Measurements from ENCODE around the gene ANKS6. TPM values are rescaled to one million over a fixed set of nuclear protein-coding genes. Genes with fewer than 3 reads are reported as not detected.

The ANKS6 gene
- total RNA-seq, 1 experiment from 2014 or later = 21.8 TPM

DNA sequence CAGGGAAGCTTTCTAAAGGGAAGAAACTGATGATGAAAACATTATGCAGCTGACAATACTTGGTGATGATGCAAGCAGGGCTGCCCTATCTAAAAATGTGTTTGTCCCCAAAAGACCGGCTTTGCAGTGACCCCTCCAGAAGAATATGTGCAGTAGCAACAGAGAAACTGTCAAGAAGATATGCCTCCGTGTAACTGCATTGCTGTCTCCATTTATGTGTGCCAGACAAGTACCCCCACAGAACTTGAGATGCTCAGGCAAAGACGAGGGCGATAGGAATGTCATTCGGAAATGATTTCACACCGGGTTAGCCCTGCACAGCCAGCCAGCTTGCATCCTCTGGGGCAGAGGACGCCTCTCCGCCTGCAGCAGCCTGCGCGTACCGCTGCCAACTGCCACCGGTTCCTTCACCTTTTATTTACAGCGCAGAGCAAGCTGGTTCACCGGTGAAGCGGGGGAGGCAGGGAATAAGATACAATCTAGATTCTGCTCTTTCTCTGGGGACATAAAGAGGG, 89.6 kb downstream of the ANKS6 start:
- intact Hi-C loops (cut with micrococcal nuclease) = loop anchor here (1.0 kb wide), 1 partner anchor 391 kb away; no protein-coding TSS in a partner anchor
- BruUV-seq (replicated peaks) = no TSS peak
- no peaks in the 10 kb centered on the region for H3K36me3 Mint-ChIP-seq (ENCODE audit: insufficient read depth, unreplicated experiment)
- ChIA-PET POLR2A (no interaction called here), CTCF (interaction anchor here (0.7 to 1.1 kb wide), 2 partner anchors 20 to 651 kb away, joined by 3 to 4 read pairs; no protein-coding TSS in a partner anchor)
- DNase-seq (ENCODE audit: unreplicated experiment) = no peak
- no peak overlapping the region for H3K4me3 Mint-ChIP-seq (ENCODE audit: unreplicated experiment)
- H3K27me3 Mint-ChIP-seq (ENCODE audit: insufficient read depth, unreplicated experiment) = peaks cover 55% of the 10 kb centered on the region
- TF ChIP-seq, protein P1, sequence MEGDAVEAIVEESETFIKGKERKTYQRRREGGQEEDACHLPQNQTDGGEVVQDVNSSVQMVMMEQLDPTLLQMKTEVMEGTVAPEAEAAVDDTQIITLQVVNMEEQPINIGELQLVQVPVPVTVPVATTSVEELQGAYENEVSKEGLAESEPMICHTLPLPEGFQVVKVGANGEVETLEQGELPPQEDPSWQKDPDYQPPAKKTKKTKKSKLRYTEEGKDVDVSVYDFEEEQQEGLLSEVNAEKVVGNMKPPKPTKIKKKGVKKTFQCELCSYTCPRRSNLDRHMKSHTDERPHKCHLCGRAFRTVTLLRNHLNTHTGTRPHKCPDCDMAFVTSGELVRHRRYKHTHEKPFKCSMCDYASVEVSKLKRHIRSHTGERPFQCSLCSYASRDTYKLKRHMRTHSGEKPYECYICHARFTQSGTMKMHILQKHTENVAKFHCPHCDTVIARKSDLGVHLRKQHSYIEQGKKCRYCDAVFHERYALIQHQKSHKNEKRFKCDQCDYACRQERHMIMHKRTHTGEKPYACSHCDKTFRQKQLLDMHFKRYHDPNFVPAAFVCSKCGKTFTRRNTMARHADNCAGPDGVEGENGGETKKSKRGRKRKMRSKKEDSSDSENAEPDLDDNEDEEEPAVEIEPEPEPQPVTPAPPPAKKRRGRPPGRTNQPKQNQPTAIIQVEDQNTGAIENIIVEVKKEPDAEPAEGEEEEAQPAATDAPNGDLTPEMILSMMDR (IDR thresholded peaks at IDR 0.05; ENCODE audit: unreplicated experiment) = no peak
- H3K9me3 Mint-ChIP-seq (ENCODE audit: unreplicated experiment) = no peaks in the 10 kb centered on the region
- H3K4me1 Mint-ChIP-seq (ENCODE audit: insufficient read depth, unreplicated experiment) = no peaks in the 10 kb centered on the region
- H3K27ac Mint-ChIP-seq (ENCODE audit: low read depth, unreplicated experiment) = no peak overlapping the region

DNA sequence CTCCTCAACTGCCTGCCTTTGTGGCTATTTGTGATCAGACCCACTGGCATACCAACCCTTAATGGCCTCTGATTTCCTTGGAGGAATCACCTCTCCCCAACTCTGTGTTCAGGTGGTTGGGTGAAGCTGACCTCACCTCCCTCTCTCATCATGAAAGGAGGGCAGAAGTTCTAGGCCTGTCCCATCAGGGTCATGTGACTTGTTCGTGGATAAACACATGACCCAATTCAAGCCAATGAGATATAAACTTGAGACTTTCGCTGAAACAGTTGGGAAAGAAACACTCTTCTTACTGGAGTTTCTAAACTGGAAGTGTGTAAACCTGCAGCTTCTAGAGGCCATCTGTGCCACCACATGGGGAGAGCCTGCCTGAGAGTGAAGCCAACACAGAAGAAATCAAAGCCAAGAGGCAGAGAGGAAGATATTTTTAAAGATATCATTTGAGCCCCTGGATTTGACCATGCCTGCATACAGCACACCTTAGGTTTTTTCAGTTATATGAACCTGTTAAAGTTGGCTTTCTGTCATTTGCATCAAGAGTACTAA, 93.4 kb downstream of the ANKS6 start:
- intact Hi-C loops (cut with micrococcal nuclease) = no loop called here
- Mint-ChIP-seq H3K4me3 (ENCODE audit: unreplicated experiment) (no peak overlapping the region), H3K9me3 (ENCODE audit: unreplicated experiment) (no peaks in the 10 kb centered on the region), H3K27ac (ENCODE audit: low read depth, unreplicated experiment) (no peak overlapping the region), H3K36me3 (ENCODE audit: insufficient read depth, unreplicated experiment) (no peaks in the 10 kb centered on the region), H3K27me3 (ENCODE audit: insufficient read depth, unreplicated experiment) (peaks cover 82% of the 10 kb centered on the region), H3K4me1 (ENCODE audit: insufficient read depth, unreplicated experiment) (no peaks in the 10 kb centered on the region)
- DNase-seq (ENCODE audit: unreplicated experiment) = no peak
- POLR2A ChIA-PET = no interaction called here
- no TSS peak for BruUV-seq (replicated peaks)
- CTCF ChIA-PET = no interaction called here
- TF ChIP-seq, protein P1 (IDR thresholded peaks at IDR 0.05; ENCODE audit: unreplicated experiment) = no peak

DNA sequence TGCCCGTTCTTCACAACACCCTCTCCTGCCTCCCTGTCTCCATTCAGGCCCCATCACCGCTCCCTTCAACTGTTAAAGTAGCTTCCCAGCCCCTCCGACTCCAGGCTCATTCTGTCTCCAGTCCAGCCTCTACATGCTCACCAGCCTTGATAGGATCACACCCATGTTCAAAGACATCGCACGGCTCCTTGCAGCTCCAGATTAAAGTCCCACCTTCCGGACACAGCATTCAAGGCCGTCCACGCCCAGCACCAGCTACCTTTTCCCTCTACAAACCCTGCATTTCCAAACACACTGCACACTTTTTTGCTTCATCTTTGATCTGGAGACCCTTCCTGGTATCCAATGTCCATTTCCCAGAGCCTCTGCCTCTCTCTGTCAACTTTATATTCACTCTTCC, 94.0 kb downstream of the ANKS6 start:
- no peaks in the 10 kb centered on the region for H3K4me1 Mint-ChIP-seq (ENCODE audit: insufficient read depth, unreplicated experiment)
- TF ChIP-seq, protein P1 (IDR thresholded peaks at IDR 0.05; ENCODE audit: unreplicated experiment) = no peak
- no peak overlapping the region for H3K27ac Mint-ChIP-seq (ENCODE audit: low read depth, unreplicated experiment)
- no peak for DNase-seq (ENCODE audit: unreplicated experiment)
- H3K27me3 Mint-ChIP-seq (ENCODE audit: insufficient read depth, unreplicated experiment) = peaks cover 88% of the 10 kb centered on the region
- POLR2A ChIA-PET = no interaction called here
- intact Hi-C loops (cut with micrococcal nuclease) = no loop called here
- no peaks in the 10 kb centered on the region for H3K36me3 Mint-ChIP-seq (ENCODE audit: insufficient read depth, unreplicated experiment)
- no peak overlapping the region for H3K4me3 Mint-ChIP-seq (ENCODE audit: unreplicated experiment)
- CTCF ChIA-PET = no interaction called here
- no TSS peak for BruUV-seq (replicated peaks)
- H3K9me3 Mint-ChIP-seq (ENCODE audit: unreplicated experiment) = no peaks in the 10 kb centered on the region

DNA sequence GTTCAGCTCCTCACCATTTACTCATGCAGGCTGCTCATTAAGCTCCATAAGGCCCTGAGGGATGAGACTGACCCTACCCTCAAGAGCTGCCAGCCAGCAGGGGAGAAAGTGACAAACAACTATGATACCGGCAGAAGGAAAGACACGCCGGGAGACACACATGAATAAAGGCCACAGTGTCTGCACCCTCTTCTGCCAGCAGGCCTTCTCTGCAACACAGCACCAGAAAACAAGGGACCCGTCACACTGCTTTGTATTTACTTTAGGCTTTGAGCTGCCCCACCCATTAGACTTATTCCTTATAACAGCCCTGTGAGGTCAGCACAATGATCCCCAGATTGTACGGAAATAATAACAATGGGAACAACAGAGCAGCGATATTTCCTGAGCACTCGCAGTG, 94.8 kb downstream of the ANKS6 start:
- H3K9me3 Mint-ChIP-seq (ENCODE audit: unreplicated experiment) = no peaks in the 10 kb centered on the region
- no peaks in the 10 kb centered on the region for H3K4me1 Mint-ChIP-seq (ENCODE audit: insufficient read depth, unreplicated experiment)
- H3K4me3 Mint-ChIP-seq (ENCODE audit: unreplicated experiment) = no peak overlapping the region
- intact Hi-C loops (cut with micrococcal nuclease) = no loop called here
- DNase-seq (ENCODE audit: unreplicated experiment) = no peak
- H3K27ac Mint-ChIP-seq (ENCODE audit: low read depth, unreplicated experiment) = no peak overlapping the region
- H3K36me3 Mint-ChIP-seq (ENCODE audit: insufficient read depth, unreplicated experiment) = no peaks in the 10 kb centered on the region
- ChIA-PET CTCF (no interaction called here), POLR2A (interaction anchor here (0.6 kb wide), 1 partner anchor 910 kb away, joined by 3 read pairs; no protein-coding TSS in a partner anchor)
- no TSS peak for BruUV-seq (replicated peaks)
- peaks cover 86% of the 10 kb centered on the region for H3K27me3 Mint-ChIP-seq (ENCODE audit: insufficient read depth, unreplicated experiment)
- TF ChIP-seq, protein P1 (IDR thresholded peaks at IDR 0.05; ENCODE audit: unreplicated experiment) = no peak
